SKM-1 (cell line): ENCODE measurements around the gene KCTD14.
"Not testable (repeated sequence)": the region's sequence is repeated elsewhere in the genome, so short reads cannot be mapped to it uniquely, and the experiment has no call there.

Experiments
- DNase-seq: peaks from one replicate; lab custom pipeline; 2025; ENCODE audit not compliant: unreplicated experiment; lab: John Stamatoyannopoulos, UW

KCTD14 gene

GRCh38 chr11:78022397-78023396 lies at the start of gene KCTD14:
TSS of gene KCTD14 (minus strand) at chr11:78023276. CDS start at chr11:78023249, 27 bp downstream.
- no peak for DNase-seq

GRCh38 chr11:78072455-78072854 lies 49.4 kb upstream of the KCTD14 start:
- DNase-seq = no peak

GRCh38 chr11:78071717-78072116 lies 48.6 kb upstream of the KCTD14 start:
- no peak for DNase-seq

- no peak for DNase-seq
Observed at GRCh38 chr11:78070621-78071020, 47.5 kb upstream of the KCTD14 start.

- DNase-seq = no peak
Observed at GRCh38 chr11:78069465-78069864, 46.4 kb upstream of the KCTD14 start.

- no peak for DNase-seq
Observed at GRCh38 chr11:78067704-78068103, 44.6 kb upstream of the KCTD14 start.

GRCh38 chr11:78066471-78066870 lies 43.4 kb upstream of the KCTD14 start:
- no peak for DNase-seq

- no peak for DNase-seq
Observed at GRCh38 chr11:78065203-78065602, 42.1 kb upstream of the KCTD14 start.

GRCh38 chr11:78063440-78064181 lies 40.5 kb upstream of the KCTD14 start, which contains the start of gene THRSP:
TSS of gene THRSP (plus strand) at chr11:78063861. CDS start at chr11:78063882, 21 bp downstream.
- no peak for DNase-seq

- DNase-seq = no peak
Observed at GRCh38 chr11:78062671-78063070, 39.6 kb upstream of the KCTD14 start.

GRCh38 chr11:78061921-78062311 lies 38.8 kb upstream of the KCTD14 start:
- DNase-seq = no peak

- no peak for DNase-seq
Observed at GRCh38 chr11:78061088-78061920, 38.2 kb upstream of the KCTD14 start.

- no peak for DNase-seq
Observed at GRCh38 chr11:78060533-78060932, 37.5 kb upstream of the KCTD14 start.

- DNase-seq = not testable (repeated sequence)
Observed at GRCh38 chr11:78059749-78060328, 36.8 kb upstream of the KCTD14 start.

- DNase-seq = no peak
Observed at GRCh38 chr11:78057462-78058055, 34.5 kb upstream of the KCTD14 start.

- no peak for DNase-seq
Observed at GRCh38 chr11:78056093-78056492, 33.0 kb upstream of the KCTD14 start.

- no peak for DNase-seq
Observed at GRCh38 chr11:78054971-78055370, 31.9 kb upstream of the KCTD14 start.

GRCh38 chr11:78050964-78051831 lies 28.1 kb upstream of the KCTD14 start:
- DNase-seq = no peak

GRCh38 chr11:78049348-78049747 lies 26.3 kb upstream of the KCTD14 start:
- no peak for DNase-seq
